GM18517 (cell line): ENCODE measurements around the gene ZMYM3.
"Not testable (repeated sequence)": the region's sequence is repeated elsewhere in the genome, so short reads cannot be mapped to it uniquely, and the experiment has no call there.

Source experiments
- ATAC-seq: cut with Tn5 transposase; IDR thresholded peaks from one replicate; pipeline ENCODE4 v1.9.1; 2021; ENCODE audit warnings: mild to moderate bottlenecking, moderate library complexity; ENCODE audit not compliant: unreplicated experiment

The ZMYM3 gene

GRCh38 chrX:71254092-71254963 lies at the start of gene ZMYM3:
Gene ZMYM3, minus strand, starts transcription at chrX:71254140. Its CDS starts 885 bp downstream, at chrX:71253255.
- peak; percentile 72 for ATAC-seq

- ATAC-seq: no peak
Measured at GRCh38 chrX:71302461-71303213, 48.7 kb upstream of the ZMYM3 start.

- ATAC-seq: no peak
Measured at GRCh38 chrX:71301195-71301924, 47.4 kb upstream of the ZMYM3 start, which contains the start of gene ITGB1BP2. Gene ITGB1BP2, plus strand, starts transcription at chrX:71301750. Its CDS starts 57 bp downstream, at chrX:71301807.

DNA sequence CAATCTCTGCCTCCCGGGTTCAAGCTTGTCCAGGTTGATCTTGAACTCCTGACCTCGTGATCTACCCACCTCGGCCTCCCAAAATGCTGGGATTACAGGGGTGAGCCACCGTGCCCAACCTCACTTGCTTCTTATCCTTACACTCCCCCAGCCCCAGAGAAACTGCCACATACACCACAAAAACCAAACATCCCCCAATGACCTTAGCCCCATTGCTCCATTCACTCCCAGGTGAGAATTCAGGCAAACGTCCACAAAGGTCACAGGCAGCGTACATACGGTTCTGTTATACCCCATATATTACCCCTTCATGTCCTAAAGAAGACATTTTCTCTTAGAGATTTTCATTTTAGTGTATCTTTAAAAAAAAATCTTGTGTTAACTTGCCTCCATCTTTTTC lies 46.6 kb upstream of the ZMYM3 start:
- not testable (repeated sequence) for ATAC-seq

DNA sequence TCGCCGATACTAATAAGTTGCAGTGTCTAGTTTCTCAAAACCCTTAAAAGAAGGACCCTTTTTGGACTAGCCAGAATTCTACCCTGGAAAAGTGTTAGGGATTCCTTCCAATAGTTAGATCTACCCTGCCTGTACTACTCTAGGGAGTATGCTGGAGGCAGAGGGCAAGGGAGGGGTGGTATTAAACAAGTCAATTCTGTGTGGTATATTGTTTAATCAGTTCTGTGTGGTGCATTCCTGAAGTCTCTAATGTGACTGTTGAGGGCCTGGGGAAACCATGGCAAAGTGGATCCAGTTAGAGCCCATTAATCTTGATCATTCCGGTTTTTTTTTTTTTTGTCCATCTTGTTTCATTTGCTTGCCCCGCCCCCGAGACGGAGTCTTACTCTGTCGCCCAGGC lies 46.1 kb upstream of the ZMYM3 start:
- ATAC-seq: not testable (repeated sequence)

GRCh38 chrX:71298119-71298518 lies 44.2 kb upstream of the ZMYM3 start:
- no peak for ATAC-seq

- no peak for ATAC-seq
Measured at GRCh38 chrX:71296806-71297205, 42.9 kb upstream of the ZMYM3 start.

- ATAC-seq: no peak
Measured at GRCh38 chrX:71292669-71293365, 38.9 kb upstream of the ZMYM3 start.

DNA sequence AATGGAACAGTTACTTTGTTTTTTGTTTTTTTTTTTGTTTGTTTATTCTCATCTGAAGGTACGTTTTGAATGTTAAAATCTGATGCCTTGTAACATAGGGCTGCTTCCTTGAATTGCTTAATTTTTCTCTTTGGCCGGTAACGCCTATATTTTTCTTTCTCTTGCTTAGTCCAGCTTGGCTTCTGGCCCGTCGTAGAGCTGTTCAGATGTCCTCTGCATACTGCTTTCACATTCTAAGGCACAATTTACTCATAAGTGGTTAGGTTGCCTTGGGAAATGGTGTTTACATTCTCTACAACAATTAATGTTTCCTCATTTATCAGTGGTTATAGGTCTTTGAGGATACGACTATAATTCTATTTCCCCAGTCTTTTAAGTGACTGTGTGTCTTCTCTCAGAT lies 37.4 kb upstream of the ZMYM3 start:
- ATAC-seq: no peak

- no peak for ATAC-seq
Measured at GRCh38 chrX:71285929-71286328, 32.0 kb upstream of the ZMYM3 start.

GRCh38 chrX:71283403-71284143 lies 29.6 kb upstream of the ZMYM3 start, which contains the start of gene NONO:
Gene NONO, plus strand, starts transcription at chrX:71283635. Its CDS starts 7,003 bp downstream, at chrX:71290638.
- ATAC-seq: peak; percentile 87

DNA sequence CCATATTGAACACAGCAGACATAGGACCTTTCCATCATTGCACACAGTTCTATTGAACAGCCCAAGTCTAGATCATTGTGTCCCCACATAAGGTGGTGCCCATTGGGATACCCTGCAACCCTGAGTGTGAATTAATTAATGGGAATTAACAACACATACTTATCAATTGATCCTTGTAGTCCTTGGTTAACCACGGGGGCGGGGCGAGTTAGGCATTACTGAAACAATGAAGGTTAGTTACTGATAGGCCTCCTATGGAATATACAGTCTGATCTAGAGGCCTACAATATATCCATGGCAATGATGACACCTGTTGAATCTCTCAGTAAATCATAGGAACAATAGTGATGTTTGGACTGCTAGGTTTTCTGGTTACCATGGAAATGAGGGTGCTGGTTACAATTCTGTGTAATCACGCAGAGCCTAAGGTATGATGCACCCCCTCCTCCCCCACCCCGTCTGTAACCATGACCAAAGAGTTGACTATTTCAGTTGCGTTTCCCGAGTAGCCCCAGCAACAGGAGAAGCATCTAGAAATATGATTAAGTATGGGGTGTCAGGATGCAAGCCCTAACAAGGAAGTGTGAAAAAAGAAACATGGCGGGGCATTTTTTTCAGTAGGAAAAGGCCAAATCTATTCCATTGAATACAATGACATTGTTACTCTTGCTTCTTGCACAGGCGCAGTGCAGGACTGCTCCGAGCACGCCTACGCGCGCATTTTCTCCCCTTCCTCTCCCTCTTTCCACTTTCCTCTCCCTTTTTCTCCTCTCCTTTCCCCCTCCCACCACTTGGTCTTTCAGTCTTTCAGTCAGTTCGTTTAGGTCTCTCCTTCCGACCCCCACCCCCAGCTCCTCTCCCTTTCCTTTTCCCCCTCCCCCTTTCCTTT lies 28.8 kb upstream of the ZMYM3 start:
- peak; percentile 26 for ATAC-seq

DNA sequence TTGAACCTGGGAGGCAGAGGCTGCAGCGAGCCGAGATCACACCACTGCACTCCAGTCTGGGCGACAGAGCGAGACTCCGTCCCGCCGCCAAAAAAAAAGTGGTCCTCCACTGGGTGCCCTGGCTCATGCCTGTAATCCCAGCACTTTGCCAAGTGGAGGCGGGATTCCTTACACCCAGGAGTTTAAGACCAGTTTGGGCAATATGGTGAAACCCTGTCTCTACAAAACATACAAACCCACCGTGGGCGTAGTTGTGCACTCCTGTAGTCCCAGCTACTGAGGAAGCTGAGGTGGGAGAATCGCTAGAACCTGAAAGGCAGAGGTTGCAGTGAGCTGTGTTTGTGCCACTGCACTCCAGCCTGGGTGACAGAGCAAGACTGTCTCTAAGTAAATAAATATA lies 27.4 kb upstream of the ZMYM3 start:
- not testable (repeated sequence) for ATAC-seq

GRCh38 chrX:71272313-71272712 lies 18.4 kb upstream of the ZMYM3 start:
- ATAC-seq: not testable (repeated sequence)

DNA sequence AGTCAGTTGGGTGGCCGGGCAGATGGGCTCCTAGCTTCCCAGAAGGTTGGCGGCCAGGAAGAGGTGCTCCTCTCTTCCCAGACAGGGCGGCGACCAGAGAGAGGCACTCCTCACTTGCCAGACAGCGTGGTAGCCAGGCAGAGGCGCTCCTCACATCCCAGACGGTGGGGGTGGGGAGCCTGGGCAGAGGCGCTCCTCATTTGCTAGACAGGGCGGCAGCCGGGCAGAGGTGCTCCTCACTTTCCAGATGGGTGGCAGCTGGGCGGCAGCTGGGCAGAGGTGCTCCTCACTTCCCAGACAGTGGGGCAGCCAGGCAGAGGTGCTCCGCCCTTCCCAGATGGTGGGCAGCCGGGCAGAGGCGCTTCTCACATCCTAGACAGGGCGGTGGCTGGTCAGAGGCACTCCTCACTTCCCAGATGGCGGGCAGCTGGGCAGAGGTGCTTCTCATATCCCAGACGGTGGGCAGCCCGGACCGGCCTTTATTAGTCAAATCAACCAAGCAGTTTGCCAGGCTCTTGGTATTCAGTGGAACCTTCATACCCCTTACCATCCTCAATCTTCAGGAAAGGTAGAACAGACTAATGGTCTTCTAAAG lies 16.0 kb upstream of the ZMYM3 start:
- no peak for ATAC-seq

DNA sequence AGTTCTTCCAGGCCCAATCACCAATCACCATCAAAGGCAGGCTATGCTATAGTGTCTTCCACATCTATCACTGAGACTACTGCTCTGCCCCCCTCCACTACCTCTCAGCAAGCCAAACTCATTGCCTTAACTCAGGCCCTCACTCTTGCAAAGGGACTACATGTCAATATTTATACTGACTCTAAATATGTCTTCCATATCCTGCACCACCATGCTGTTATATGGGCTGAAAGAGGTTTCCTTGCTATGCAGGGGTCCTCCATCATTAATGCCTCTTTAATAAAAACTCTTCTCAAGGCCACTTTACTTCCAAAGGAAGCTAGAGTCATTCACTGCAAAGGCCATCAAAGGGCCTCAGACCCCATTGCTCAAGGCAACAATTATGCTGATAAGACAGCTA lies 14.7 kb upstream of the ZMYM3 start:
- ATAC-seq: not testable (repeated sequence)

DNA sequence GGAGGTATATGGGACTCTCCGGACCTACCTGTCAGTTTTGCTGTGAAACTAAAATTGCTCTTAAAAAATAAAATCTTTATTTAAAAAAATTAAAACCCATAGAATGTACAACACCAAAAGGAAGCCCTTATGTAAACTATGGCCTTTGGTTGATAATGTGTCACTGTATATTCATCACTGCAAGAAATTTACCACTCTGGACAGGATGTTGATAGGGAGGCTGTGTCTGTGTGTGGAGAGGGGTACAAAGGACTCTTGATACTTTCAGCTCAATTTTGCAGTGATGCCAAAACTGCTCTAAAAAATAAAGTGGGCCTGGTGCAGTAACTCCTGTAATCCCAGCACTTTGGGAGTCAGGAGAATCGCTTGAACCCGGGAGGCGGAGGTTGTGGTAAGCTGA lies 2.9 kb upstream of the ZMYM3 start:
- ATAC-seq: no peak

DNA sequence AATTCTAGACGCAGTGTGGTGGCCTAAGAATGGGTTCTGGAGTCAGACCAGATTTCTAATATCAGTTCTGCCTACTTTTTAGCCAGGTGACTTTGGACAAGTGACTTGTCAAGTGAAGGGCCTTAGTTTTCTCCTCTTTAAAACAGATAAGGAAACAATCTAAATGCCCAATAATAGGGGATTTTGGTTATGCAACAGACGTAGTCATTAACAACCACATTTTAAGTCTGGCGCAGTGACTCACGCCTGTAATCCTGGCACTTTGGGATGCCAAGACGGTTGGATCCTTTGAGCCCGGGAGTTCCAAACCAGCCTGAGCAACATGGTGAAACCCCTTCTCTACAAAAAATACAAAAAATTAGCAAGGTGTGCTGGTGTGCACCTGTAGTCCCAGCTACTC lies 2.1 kb upstream of the ZMYM3 start:
- ATAC-seq: no peak
